Left colon (tissue), 2 donors: ENCODE results near the gene DDX41. TPM values are rescaled to one million over a fixed set of nuclear protein-coding genes. Genes with fewer than 3 reads are reported as not detected.

Source experiments
- ATAC-seq: fragments of 200-7000 bp; cut with Tn5 transposase; one replicate; pipeline ENCODE4 v1.9.1; 2020; ENCODE audit warnings: mild to moderate bottlenecking, moderate library complexity
- DNase-seq, 2 donors: peaks; one replicate each; pipeline ENCODE4 v3.0.0-alpha.2; 2020
- intact Hi-C, 2 donors: fragments of 100-400 bp; cut with DNase I in 1 of 2; cut with micrococcal nuclease in 1 of 2; formaldehyde crosslinking; loops; one replicate each; pipeline versions ENCODE4 v1.11.2 to v1.14.0; 2022; cut with DNase I, micrococcal nuclease
- total RNA-seq, 2 donors: library from RNA; stranded (reverse); fragmentation: NEBNext Ultra II Directional; extraction: Animal tissue kit (Norgen Biotek cat#: 25700); gene quantifications; one replicate each; pipeline ENCODE4 v1.2.1, GENCODE V29; 2021
- donor health status: DM: no; HTN: no; CAD: no.
- donor health status: DM: yes; HTN: yes; CAD: no.

DDX41 gene
- total RNA-seq, 2 donors from 2014 or later: 74.3 to 79.9 TPM

DNA sequence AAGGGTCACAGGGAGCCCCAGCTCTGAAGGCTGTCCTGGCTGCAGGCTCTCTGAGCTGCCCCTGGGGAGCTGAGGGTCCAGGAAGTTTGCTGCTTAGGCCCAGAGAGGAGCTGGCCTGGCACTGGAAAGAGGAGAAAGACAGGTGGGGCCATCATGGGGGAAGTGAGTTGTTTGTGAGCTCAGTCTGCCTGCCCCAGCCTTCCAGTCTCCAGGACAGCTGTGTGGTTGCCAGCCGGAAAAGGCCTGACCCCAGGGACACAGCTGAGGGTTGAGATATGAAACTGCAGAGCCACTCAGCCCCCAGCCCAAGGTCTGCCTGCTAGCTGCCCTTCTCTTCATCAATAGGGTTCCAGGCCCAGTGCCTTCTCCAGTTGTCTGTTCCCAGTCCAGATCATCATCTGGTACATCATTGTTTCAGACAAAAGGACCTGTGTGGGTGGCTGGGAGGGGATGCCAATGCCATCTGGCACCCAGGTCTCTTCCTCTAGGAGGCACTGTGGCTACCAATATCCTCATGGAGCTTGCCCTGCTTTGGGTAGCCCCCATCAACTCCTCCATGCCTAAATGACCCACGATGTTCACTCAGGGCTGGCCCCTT lies 4.3 kb upstream of the DDX41 start:
- intact Hi-C loops: no loop called here
- no peak for ATAC-seq
- no peak for DNase-seq

DNA sequence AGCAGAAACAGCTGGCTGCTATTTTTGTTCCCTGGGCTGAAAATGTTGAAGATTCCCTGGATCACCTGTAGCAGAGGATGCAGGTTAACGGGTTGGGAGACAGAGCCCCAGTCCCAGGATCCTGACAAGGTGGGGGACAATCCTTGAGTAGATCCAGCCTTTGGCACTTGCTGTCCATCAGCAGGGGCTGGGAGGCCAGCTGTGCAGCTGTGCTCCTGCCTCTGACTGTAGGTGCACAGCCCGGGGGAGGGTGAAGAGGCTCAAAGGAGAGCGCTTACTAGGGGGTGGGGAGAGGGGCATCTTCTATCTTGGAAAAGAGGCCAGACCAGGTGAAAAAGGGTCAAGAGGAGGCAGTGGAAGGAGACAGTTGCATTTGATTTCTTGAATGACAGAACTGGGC lies 3.5 kb upstream of the DDX41 start:
- intact Hi-C loops: no loop called here
- ATAC-seq (no peak), DNase-seq (no peak)

DNA sequence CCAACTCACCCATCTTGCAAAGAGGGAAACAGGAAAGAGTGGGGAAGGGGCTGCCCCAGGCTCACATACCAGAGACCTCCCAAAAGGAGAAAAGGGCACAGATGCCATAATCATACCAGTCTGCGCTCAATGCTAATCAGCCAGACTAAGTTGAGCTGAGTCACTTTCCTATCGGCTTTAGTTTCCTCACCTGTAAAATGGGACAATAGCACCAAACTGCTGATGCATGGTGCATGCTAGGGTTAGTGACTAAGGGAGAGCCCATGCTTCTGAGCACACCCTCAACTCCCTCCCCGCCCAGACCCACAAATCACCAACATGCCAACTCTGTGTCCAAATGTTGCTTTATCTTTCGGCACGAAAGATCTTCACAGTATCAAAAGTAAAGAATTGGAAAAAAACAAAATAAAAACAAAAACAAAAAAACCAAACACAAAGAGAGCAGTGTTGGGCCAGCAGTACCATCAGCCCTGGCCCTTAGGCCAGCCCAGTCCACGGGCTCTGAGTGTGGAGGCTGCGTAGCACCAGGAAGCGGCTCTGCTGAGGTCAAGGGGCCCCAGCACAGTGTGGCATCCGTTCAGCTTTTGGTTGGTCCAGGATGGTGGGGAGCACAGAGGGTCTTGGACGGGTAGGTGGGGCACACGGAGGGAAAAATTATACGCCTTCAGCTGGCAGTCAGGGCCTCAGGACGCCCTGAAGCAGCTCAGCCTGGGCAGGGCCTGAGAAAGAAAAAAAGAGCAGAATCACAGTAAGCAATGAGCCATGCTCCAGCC lies 2.9 kb upstream of the DDX41 start:
- DNase-seq (no peak), ATAC-seq (no peak)
- intact Hi-C loops: no loop called here

DNA sequence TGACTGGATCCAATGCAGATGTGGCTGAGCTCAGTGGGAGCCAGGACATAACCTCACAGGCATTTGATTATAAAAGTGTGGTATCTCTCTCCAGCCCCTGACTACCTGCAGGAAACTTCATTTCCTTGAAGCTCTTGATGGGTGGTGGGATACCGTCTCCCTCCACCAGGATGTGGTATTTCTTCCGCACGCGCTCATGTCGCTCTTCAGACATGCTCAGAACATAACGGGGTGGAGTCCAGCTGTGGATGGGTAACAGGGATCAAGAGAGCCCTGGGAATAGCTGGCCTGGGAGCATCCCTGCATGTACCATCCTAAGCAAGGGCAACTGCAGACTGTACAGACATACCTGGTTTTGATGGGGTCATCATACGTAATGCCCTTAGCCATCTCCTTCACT lies 1.2 kb downstream of the DDX41 start:
- ATAC-seq (no peak), DNase-seq (no peak)
- intact Hi-C loops: no loop called here

DNA sequence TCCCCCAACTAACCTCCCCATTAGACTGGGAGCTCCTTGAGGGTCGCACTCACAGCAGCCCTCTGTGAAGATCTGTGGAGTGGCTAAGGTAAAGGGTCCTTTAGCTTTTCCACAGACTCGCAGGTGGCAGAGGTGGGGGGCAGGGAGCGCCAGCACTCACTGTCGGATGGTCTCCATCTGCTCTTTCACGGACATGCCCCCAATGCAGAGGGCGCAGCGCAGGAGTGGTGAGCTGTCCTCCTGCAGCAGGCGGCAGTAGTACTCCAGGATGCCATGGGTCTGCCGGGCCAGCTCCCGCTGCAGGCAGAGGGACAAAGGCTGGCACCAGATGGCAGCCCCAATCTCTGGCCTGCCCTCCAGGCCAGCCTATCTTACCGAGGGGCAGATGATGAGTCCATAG lies 2.2 kb downstream of the DDX41 start:
- no peak for ATAC-seq
- DNase-seq: no peak
- intact Hi-C loops: no loop called here

DNA sequence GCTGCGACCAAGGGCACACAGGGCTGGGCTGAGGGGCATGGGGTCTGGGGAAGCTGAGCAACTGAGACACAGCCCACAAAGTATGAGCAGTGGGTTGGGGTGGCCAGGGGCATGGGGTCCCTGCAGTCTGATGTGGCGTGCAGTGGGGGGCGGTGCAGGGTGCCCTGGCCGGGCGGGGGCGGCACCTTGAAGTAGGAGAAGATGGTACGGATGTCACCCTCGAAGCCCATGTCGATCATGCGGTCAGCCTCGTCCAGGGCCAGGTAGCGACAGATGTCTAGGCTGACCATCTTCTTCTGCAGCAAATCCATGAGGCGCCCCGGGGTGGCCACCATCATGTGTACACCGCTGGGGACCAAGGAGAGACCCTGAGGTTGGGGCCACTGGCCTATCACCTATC lies 3.3 kb downstream of the DDX41 start:
- ATAC-seq: no peak
- intact Hi-C loops: no loop called here
- no peak for DNase-seq

DNA sequence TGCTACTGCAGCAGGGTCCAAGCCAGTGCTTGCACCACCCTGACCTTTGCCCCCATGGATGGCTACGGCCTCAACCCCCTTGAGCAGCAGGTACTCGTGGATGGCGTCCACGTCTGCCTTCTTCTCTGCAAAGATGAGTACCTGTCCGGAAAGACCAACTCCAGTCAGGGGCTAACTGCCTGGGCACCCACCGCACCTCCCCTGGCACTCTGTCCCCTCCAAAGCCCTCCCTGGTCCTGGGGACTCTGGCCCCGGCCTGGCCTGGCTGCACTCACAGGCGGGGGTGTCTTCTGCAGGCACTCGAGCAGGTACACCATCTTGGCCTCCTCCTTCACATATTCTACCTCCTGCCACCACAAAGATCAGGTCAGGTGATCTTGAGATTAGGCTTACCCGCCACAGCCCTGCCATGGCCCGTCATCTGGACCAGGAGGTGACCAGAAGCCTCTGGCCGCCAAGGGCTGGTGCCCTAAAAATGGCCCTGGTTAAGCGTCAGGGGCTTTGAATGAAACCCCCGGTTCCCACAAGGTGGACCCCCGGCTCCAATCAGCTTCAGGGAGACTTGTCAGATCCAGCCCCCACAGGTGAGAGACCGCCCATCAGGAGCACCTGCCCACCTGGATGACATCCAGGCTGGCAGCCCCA lies 3.9 kb downstream of the DDX41 start:
- ATAC-seq (no peak), DNase-seq (no peak)
- intact Hi-C loops: no loop called here

DNA sequence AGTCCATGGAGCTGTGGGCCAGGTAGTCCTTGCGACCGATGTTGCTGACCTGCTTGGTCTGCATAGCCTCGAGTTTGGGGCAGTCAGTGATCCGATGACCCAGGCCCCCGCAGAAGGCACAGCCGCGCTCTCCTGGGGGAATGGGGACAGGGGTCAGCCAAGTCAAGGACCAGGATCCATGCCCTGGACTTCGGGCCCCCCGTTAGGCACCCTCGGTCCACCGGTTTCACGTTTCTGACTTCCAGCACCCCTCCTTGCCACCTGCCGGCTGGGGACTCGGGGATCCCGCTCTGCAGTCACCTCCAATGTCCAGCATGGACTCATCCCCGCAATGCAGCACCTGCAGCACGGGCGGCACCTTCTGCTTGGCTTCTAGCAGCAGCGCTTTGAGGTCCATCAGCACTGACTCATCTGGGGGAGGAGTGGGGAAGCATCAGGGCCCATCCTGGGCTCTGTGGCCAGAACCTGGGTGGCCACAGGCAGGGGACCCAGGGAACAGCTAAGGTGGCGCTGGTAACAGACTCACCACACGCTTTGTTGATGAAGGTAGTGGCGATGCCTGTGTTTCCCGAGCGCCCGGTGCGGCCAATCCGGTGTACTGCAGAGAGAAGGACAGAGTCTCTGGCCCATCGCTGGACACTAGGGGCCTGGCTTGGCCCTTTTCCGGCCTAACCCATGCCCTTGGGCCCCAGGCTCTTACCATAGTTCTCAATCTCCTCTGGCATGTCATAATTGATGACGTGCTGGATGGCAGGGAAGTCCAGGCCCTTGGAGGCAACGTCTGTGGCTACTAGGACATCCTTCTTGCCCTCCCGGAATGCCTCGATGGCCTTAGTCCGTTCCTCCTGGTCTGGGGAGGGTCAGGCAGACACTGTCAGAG lies 4.7 kb downstream of the DDX41 start:
- intact Hi-C loops: no loop called here
- ATAC-seq: no peak
- DNase-seq: no peak

DNA sequence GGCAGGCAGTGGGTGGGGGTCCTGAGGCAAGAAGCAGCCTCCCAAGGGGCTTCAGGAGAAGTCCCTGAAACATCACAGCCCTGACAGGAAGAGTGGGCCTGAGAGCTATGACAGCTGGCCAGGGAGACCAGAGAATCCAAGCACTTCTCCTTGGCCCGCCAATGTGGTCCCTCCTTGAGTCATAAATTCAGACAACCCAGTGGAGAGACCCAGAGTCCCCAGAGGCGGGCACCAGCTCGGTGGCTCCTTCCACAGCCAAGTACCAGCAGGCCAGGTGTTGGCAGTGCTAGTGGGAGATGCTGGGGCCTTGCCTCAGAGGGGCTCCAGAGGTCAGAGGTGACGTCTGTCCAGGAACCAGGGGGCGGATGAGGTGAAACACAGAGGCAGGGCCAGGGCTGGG lies 5.6 kb downstream of the DDX41 start:
- intact Hi-C loops: no loop called here
- DNase-seq: no peak
- no peak for ATAC-seq

DNA sequence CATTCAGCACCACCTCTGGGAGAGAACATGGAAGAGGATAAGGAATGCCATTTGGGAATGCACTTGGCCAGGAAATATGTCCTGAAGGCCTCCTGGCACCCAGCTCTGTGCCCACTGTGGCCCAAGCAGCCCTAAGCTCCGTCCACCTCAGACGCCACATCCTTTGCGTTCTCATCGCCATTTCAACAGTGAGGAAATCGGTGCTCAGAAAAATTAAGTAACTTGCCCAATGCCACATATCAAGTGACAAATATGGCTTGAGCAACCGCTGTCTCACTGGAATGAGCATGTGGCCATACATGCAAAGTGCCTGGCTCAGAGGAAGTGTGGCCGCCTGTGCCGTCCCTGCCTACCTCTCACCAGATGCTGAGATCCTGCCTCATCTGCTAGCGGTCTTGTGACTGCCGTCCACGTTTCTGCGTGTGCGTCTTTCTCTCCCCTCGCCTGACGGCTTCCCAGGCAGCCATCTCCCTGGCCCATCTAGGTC lies 6.2 kb downstream of the DDX41 start:
- ATAC-seq: no peak
- intact Hi-C loops: no loop called here
- DNase-seq: no peak

DNA sequence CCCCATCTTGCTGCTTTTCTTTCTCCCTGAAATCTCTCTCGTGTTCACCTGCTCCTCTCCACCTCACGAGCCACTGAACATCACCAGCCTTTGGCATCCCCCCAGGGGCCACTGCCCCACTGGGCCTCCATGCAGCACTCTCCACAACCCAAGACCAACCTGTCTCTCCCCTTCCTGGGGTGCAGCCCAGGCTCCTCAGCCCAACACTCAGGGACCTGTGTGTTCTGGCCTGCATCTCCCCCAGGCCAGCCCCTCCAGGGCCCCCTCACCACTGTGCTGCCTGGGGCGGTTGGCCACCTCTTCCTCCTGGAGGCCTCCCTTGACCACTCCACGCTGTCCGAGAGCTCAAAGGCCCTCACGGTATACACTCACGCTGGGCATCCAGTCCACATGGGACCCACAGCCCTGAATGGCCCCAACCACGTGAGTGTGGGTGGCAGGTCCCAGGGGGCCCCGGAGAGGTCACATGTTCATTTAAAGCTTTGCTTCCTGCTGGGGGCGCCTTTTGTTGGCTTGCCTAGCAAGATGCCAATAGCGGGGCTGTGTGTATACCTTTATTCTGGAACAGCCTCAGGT lies 6.7 kb downstream of the DDX41 start:
- DNase-seq (no peak), ATAC-seq (peak; percentile 4)
- intact Hi-C loops: no loop called here

DNA sequence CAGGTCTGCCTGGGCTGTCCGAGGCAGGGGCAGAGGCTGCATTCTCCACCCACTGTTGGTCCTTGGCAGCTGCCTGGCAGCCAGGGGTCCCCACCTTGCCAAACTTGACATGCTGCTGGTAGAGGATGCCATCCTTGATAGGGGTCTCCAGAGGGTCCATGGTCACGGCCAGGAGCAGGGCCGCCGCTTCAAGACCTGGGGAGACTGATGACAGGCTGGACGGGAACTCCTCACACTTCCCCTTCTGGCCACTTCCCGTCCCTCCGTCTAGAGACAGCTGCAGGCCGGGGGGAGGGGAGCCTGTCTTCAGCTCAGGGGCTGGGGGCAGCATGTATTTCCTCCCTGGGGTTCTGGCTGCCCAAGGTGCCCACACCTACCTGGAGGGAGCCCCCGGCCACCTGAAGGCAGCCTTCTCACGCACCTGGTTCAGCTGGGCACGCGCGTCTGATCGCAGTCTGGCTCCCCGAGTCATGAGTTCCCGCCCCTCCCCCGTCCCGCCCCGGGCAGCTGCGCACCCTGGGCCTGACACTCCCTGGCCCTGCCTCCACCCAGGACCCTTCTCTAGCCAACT lies 7.3 kb downstream of the DDX41 start, which contains the start of gene DOK3:
Gene DOK3 (minus strand): TSS at position 446 of the 571 bp plus-strand sequence. CDS start 286 bp downstream, at position 160.
- intact Hi-C loops: no loop called here
- ATAC-seq (peak; percentile 62), DNase-seq (peak in 1 of 2 donors; percentile 75)

DNA sequence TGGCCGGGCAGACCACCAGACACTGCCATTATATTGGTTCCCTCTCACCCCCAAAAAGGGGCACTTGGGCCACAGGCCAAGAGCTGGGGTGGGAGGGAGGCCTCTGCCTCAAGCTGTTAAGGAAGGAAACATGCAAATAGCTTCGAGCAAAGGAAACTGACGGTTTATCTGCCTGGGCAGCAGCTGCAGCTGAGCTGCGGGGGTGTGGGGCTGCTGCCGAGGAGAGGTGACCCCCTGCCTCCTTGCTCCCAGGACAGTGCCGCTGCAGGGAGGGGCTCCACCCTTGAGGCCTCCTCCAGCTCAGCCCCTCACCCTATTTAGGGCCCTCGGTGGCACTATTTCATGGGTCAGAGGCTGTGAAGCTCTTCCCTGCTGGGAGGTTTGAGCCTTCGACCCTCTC lies 7.9 kb downstream of the DDX41 start:
- intact Hi-C loops: no loop called here
- DNase-seq: no peak
- ATAC-seq: no peak

DNA sequence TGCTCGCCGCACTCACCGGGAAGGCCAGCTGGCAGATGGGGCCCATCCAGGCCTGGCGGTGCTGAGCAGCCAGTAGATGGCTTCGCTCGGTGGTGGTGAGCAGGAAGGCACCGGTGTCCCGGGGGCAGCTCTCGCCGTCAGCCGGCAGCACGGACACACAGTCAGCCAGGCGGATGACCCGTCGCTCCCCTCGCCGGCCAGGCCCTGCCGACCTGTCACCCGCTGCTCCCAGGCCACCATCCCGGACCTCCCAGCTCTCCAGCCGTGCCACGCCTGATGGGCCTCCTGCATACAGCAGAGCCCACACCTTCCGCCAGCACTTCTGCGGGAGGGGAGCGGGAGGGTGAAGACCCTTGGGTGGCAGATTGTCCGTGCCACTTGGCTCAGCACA lies 8.5 kb downstream of the DDX41 start:
- intact Hi-C loops: no loop called here
- no peak for ATAC-seq
- DNase-seq: no peak

DNA sequence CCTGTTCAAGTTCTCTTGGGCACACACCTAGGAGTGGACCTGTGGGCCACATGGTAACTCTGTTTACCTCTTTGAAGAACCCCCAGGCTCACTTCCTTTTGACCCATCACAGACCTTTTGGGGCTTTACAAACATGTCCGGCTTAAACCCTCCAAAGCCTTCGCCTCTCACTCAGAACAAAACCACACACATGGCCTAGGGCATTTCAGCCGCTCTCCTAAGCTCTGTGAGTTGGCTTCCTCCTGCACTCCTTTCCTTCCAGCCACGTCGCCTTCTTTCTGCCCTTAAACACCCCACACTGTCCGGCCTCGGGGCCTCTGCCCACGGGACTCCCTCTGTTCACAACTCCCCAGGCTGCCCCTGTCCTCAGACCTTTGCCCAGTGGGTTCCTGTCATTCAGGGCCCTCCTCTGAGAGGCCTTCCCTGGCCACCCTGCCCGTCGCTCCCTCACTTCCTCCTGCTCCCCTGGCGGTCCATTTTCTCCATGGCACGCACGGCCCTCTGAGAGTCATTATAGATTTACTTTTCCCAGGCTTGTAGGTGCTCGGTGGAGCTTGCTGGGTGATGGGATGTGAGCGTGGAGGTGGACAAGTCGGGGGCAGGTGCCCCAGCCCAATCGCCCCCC lies 9.1 kb downstream of the DDX41 start:
- ATAC-seq (no peak), DNase-seq (no peak)
- intact Hi-C loops: no loop called here

DNA sequence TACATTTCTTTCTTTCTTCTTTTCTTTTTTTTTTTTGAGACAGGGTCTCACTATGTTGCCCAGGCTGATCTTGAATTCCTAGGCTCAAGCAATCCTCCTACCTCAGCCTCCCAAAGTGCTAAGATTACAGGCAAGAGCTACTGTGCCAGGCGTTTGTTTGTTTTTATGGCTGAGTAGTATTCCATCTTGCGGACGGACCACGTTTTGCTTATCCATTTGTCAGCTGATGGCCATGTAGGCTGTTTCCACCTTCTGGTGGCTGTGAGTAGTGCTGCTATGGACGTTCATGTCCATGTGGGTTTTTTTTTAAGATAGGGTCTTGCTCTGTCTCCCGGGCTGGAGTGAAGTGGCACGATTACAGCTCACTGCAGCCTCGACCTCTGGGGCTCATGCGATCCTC lies 9.6 kb downstream of the DDX41 start:
- no peak for ATAC-seq
- intact Hi-C loops: no loop called here

DNA sequence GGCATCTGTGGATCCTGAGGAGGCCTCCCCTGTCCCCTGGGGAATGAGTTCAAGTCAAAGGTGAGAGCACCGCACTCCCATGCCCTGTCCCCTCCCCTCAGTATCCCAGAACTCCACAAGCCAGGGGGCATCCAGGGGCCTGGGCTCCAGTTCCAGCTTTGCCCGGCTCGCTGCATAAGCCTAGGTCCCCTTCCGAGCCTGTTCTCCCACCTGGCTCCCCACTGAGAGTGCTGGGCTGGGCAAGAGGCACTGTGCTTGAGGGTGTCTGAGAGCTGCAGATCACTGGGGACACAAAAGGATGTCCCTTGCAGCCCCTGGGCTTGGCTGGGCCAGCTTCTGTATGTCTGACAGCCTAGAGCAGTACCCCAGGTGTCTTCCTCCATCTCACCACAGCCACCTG lies 11.7 kb downstream of the DDX41 start:
- intact Hi-C loops: no loop called here
- ATAC-seq: no peak
- no peak for DNase-seq

More for the DNA sequence above, 9.6 kb downstream of the DDX41 start:
- DNase-seq: no peak
